HG03571 (cell line): ENCODE data around the gene PRELP.
"Not testable (repeated sequence)": the region's sequence is repeated elsewhere in the genome, so short reads cannot be mapped to it uniquely, and the experiment has no call there.

ENCODE experiments used
- ATAC-seq: cut with Tn5 transposase; IDR thresholded peaks from one replicate; pipeline ENCODE4 v1.9.1; 2021; ENCODE audit not compliant: unreplicated experiment

The PRELP gene

DNA sequence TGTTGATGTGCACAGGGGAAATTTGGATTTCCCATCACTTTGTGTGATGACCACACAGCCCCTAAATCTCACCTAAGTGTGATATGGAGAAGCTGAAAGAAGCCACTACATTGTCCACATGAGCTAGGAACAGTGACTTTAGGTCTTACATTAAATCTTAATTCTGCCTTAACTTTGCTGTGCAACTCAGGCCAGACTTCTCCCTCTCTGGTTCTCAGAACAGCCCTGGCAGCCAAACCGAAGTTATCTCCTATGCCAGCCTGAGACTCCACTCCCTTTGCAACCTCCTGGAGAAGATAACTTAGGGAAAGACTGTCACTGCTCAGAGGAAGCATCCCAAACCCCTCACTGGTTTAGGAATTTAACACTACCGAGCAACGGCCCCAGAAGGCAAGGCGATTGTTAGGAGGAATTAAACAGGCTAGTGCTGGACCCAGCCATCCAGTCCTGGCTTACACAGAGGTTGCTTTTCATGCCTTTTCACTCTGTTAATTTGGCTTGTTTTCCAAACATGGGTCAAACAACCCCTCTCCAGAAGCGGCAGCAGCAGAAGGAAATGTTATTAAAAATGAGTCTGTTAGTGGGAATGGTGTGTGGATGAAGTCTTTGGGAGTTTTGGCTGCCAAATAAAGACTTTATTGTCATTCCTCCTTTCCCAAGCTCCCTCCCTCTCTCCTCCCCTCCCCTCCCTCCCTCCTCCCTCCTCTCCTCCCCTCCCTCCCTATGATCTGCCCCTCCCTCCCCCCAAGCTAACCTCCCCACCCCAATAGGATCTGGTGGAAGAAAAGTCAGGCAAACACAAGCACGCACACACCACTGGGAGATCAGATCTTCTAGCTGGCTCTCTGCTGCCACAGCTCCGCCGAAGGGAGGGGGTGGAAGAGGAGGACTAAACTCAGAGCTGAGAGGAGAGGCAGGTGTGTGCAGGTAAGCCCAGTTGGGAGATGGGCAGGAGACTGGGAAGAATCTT, at the start of gene PRELP:
TSS of gene PRELP (plus strand) at position 795 of the 970 bp plus-strand sequence. CDS start 7,379 bp downstream, outside the sequence.
- ATAC-seq = no peak

DNA sequence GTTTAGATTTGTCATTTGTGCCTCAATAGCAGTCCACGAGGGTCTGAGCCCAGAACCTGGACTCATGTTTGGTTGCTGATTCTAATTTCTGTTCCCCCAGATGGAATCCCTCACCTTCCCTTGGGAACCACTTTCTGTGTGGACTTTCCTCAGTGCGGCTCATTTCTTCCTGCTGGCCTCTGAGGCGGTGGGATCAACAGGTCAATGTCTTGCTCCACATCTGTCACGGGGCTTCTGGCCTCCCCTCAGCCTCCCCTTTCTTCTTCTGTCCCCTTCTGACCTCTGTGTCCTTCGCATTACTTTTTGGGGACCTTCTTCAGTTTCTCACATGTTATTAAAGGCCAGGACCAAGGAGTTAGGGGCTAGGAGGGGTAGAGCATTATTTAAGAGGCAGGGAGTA, 49.2 kb upstream of the PRELP start:
- no peak for ATAC-seq

DNA sequence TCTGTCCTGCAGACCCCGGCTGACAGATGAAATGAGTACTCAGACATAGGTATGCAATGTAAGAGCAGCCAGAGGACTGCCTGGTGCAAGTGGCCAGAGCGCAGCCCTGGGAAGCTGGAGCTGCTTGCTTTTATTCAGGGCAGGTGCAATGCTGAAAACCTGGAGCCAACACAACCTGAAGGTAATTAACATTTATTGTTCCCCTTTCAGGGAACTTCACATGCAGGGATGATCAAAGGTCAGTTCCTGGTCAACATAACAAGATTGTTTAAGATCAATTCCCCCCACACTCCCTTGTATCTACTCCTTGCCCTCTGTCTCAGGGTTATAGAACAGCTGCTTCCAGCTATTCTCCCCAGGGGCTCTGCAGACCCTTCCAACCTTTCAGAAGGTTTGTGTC, 48.7 kb upstream of the PRELP start:
- ATAC-seq = no peak

DNA sequence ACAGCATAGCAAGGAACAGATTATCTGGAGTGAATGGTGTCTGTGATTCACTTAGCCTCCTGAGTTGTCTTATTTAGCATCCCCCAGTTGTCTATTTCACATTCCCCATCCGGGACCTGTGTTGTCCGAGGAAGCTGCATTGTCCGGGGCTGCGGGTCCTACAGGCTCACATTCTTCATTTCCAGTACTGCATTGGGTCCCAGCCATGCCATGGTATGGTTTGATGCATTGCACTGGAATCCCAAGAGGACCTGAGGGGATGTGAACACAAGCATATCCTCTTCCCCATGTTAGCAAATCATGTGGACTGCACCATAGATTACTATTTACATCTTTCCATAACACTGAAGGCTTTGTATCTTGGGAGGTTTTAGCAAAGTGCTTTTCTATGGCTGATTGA, 48.2 kb upstream of the PRELP start:
- no peak for ATAC-seq

DNA sequence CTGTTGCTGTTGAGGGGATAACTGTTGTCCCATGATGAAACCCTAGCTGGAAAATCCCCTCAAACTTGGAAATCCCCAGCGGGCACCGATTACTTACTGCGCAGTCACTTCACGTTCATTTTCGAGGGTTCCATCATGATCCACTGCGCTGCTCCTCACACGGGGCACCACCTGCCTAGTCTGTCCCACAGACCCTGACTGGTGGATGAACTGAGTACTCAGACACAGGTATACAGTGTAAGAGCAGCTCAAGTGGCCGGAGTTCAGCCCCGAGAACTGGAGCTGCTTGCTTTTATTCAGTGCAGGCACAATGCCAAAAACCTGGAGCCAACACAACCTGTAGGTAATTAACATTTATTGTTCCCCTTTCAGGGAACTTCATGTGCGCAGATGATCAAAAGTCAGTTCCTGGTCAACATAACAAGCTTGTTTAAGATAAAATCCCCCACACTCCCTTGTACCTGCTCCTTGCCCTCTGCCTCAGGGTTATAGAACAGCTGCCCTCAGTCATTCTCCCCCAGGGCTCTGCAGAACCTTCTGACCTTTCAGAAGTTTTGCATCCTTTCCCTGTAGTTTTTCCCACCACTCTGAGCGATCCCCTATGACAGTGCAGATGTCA, 46.5 kb upstream of the PRELP start:
- ATAC-seq = no peak

DNA sequence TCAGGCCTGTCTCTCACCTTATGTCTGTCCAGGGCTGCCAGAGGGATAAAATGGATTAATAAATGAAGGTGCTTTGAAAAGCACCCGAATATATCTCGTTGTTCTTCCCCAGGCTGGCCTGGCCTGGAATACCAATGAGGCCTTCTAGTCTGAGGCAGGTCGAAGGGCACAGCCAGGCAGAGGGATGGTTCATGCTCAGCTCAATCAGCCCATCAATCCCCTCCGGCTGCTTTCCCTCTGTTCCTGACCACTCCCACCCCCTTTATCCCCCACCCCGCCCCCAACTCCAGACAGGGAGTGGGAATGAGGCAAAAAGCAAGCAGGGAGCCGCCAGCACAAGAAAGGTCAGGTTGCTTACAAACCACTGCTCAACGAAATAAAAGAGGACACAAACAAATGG, 40.0 kb upstream of the PRELP start:
- ATAC-seq = no peak

DNA sequence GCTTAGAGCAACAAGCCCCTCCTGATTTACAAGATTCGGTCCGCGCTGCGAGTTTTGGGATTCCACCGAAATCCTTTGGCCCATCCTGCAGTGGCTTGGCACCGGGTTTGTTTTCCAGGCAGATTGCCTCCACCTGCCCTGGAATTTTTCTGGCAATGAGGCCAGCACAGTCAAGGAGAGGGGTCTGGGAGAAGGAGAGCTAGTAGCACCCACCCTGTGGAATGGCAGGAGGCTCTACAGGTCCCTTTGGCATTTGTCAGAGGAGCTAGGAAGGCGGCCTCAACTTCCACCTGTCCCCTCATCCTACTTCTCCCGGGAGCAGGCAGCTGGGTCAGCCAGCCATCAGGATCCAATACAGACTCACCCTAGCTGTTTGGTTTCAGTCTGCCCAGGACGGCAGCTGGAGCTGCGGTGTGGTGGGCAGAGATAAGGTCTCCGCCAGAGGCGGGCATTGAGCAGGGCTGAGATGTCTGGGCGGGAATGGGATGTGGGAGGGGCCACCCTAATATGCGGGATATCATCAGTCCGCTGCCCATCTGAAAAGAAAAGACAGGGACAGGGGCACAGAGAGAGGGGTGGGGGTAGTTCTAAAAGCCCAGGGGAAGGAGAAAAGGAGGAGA, 37.8 kb upstream of the PRELP start:
- no peak for ATAC-seq

DNA sequence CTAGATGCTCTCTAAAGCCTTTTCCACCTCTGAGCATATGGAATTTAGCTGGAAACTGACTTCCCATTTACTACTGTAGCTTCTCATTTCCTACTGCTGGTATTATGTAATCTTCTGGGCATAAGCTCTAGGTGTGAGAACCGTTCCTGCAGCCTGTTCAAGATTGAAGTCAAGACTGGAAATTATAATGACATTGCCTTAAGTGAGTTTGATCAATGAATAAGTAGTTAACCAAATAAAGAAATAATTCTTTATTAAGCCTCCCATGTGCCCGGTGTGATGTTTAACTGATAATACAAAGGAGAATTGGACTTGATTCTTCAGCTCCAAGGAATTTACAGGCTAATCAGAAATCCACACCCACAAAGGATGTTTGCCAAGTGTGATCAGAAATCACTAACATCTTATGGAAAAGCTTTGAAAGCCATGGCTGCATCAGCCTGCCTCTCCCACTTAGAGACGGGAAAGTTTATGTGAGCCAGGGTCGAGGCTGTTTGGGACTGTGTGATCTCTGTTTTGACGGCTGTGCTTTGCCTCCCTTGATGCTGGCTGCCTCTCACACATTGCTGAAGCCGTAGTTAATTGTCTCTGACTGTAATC, 36.4 kb upstream of the PRELP start:
- no peak for ATAC-seq

DNA sequence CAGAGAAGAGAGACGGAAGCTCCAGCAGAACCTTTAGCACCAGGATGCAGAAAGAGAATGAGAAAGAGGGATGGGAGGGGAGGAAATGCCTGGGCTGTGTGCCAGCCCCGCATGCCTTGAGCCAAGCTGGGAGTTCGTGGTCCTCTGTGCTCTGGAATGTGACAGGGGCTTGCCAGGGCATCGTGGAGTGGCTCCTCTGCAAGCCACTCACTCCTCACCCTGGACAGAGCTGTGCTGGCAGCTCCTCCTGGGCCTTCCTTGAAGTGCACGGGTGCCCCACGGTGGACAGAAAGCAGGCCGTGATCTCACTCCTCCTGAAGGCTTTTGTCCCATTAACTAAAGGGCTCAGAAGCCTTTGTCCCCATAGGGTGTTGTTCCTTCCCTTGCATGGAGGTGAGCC, 34.8 kb upstream of the PRELP start:
- no peak for ATAC-seq

DNA sequence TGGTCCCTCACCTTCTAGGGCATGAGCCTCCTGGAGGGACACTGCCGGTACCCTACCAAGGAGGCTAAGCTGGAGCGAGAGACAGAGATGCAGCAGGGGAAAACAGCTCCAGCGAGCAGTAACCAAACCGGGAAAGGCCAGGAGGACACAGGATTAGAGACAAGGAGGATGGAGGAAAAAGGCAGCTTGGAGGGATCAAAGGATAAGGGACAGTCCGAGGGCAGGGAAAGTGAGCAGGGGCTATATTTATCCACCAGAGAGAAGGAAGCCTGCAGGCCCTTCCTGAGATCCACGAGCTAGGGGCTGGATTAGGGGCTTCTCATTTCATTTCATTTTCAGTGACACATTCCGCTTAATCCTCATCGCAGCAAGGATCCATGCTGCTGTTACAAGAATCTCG, 33.8 kb upstream of the PRELP start:
- no peak for ATAC-seq

DNA sequence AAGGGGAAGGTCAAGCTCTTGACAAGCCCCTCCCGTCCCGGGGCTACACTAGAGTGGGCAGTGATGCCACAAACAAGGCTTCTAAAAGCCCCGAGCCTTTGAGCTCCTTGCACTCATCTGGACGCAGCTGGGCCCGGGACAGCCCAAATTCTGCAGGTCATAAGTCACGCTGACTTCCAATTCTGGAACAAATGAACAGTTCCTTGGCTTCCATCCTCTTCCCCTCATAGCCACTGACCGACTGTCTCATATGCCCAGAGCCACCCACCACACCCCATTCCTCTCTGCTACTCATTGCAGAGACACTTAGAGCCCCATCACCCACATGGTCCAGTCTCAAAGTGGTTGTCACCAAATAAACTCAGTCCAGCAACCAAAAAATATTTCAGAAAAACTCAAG, 32.8 kb upstream of the PRELP start:
- no peak for ATAC-seq

DNA sequence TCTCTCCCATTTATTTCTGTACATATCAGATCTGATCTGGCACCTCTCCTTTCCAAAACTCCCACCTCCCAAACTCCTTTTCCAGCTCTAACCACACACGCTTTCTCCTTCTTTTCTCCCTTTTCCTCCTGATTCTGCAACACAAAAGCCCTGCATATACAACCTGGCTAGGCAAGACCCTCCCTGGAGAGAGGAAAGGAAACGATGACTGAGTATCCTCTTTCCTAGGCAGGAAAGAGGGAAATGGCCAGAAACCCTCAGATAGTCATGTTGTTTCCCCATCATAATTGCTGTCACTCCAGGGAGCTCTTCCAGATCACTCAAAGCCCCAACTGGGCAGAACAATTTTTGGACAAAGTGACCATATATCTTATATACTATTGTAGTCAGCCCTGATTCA, 32.3 kb upstream of the PRELP start:
- no peak for ATAC-seq

DNA sequence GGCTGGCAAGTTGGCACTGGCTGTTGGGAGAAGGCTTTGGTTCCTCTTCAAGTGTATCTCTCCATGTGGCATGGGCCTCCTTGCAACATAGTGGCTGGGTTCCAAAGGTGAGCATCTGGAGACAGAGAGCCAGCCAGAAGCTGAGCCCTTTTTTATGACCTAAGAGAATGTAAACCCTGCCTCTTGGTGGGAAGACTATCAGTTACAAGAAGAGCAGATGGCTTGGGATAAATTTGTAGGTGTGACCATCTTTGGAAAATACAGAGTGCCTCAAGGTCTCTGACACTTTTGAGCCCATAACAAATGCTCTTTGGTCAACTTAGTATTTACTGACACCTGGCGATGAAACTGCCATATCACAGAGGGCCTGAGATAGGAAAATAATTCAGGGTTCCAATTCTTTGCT, 31.4 kb upstream of the PRELP start:
- no peak for ATAC-seq

DNA sequence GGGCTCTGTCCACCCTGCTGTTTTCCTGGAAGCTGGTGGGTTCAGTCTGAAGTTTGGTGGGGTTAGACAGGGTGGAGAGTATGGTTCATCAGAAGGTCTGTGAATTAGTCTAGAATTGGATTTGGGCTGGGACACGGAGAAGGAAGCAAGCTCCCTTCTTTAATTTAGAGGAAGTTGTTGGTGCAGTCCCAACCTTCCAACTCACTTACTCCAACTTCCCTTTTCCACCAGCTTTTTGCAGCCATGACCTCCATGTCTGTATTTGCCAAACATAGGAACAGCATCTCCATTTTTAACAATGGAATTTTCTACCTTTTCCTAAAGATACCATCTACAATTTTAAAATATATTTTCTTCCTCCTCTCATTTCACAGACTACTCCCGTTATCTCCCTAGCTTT, 28.5 kb upstream of the PRELP start:
- no peak for ATAC-seq

DNA sequence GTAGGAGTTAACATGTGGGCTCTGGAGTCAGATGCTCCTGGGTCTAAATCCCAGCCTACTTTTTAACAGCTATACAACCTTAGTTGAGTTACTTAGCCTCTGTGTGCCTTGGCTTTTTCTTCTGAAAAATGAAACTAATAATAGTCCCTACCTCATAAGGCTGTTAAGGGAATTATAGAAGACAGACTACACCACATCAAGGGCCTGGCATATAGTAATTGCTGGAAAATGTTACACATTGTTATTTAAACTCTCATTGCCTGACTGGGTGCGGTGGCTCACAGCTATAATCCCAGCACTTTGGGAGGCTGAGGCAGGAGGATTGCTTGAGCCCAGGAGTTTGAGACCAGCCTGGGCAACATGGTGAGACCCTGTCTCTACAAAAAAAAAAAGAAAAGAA, 28.0 kb upstream of the PRELP start:
- ATAC-seq = not testable (repeated sequence)

DNA sequence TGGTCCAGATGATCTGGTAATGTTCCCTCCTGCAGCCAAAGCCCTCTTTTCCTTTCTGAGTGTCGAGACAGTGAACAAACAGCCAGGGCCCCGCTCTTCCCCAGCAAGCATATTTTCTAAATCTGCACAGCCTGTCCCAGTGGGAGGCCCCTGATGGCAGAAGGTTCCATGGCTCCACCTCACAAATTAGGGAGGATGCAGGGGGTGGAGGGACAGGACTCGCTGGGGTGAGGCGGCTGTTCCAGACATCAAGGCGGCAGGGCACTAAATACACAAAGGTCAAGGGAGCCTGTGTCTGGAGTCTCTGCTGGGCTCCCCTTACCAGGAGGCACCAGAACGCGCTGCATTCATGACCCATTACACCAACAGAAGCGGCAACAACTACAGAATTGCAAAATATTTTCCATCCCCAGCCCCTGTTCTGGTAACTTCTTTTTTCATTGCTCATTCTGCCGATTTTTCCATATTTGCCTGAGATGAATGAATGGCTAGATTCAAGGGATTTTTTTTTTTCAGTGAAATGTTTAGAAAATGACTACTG, 27.0 kb upstream of the PRELP start:
- ATAC-seq = no peak

DNA sequence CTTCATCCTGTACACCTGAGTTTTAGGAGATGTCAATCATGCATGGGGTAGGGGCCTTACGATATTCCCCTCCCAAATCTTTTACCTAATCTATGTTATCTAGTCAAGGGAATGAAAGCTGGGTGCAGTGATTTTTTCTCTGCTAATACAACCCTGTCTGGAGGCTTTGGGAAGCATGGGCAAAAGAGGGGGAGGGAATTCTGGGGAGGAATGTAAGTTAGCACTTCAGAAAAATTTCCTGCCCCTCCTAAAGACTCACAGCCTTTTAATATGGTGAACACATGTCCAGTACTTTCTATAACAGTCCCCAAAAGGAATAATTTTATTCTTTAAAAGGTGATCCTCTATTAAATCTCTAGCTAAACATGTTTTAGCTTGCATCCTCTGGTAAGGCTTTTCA, 25.6 kb upstream of the PRELP start:
- no peak for ATAC-seq

DNA sequence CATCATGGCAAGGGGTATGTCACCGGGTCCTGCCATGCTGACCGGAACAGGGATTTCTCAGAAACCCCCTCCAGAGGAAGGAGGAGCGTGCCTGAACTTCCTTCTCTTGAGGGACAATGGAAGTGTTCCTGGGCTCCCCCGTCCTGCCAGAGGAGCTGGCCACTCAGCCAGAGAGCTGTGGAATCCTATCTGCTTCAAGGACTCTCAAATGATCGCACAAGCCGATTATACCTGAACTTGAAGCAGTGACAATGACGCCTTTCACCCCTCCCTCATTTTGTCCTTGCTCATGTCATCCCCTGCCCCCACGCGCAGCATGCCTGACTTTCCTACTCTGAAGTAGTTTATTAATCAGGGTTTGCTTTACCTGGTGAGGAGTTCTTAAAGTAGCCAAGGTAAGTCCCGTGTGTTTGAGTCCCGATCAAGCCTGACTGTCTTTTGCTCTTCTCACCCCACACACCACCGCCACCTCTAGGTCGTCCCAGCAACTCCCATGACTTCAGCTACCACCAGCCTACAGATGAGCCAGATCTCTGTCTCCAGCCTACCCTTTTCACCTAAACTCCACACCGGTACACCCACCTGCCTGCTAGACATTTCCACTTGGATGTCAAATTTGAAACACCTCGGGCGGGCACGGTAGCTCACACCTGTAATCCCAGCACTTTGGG, 25.0 kb upstream of the PRELP start:
- no peak for ATAC-seq

DNA sequence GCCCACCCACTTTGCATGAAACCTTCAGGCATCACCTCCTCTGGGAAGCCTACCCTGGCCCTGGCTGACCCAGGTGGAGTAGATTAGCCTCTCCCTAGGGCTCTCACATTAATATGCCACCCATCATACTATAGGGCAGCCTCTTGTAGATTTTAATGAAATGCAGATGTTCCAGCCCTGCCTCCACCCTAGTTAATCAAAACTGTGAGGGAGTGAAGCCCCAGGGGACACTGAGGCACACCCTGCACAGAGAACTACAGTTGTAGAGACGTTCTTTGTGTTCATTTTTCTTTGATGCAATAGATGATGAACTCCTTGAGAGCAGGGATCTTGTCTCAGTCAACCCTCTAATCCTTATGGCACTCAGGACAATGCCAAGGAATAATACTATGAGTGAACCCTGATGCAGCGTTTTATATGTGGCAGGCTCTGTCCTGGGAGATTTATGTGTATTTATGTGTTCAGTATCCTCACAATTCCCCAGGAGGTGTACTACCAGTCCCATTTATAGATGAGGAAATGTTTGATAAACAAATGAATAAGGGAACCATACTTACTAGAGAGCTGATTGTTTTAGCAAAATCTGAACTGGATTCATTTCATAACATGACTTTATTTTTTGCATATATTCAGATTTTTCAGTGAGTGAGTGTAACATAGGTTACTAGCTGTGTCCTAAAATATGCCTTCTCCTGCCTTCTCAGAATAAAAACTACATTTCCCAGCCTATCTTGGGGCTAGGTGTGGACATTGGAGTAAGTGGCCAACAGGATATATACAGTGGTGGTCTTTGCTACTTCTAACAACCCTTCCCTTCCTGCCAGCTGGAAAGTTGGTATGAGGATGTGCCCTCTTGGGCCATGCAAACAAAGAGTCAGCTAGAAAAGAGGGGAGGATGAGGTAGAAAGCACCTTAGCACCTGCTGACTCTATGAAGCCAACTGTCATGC, 23.5 kb upstream of the PRELP start:
- ATAC-seq = no peak

DNA sequence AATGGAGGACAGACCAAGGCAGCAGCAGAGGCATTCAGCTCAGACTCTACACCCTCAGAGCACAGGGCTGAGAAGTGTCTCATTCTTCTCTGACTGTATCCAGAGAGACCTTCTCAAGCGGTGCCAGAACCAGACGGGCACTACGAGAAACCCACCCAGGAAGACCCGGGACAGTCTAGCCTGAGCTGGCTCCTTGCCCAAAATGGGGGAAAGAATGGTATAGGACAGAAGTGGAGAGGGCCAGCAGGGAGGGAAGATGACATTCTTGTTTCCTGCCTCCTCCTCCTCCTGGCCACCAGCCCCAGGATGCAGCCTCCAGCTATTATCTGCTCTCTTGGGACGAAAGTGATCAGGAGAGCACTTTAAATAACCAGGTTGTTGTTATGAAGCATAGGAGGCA, 22.6 kb upstream of the PRELP start:
- ATAC-seq = no peak
